ENCODE measurements around the gene AMH.
A peak's percentile ranks its signal among the peaks of the same experiment; 100 is the strongest.

AMH gene

DNA sequence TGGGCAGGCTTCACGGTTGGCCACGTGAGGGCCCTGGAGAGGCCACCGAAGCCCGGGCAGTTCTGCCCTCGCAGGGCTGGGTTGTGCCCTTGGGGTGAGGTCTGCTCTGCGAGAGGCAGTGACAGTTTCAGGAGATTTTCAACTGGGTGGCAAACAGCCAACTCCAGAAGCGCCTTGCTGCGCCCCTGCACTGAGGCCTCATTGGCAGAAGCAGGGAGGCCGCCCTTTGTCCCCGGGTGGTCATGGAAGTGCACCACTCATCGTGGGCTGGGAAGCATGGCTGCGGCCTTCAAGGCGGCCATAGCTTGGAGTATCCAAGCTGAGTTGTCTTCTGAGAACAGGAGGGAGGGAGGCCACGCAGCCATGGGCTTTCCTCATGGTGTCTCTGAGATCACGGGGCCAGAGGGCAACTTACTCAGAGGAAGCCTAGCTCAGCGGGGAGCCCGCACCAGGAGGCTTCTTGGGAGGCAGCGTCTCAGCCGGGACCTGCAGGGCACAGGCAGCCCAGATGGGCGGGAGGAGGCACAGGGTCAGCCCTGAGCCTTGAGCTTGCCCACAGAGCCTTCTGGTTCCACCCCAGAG is 27.8 kb upstream of the AMH start:
- peak; percentile 12 for DNase-seq (ENCODE audit: low read depth)

DNA sequence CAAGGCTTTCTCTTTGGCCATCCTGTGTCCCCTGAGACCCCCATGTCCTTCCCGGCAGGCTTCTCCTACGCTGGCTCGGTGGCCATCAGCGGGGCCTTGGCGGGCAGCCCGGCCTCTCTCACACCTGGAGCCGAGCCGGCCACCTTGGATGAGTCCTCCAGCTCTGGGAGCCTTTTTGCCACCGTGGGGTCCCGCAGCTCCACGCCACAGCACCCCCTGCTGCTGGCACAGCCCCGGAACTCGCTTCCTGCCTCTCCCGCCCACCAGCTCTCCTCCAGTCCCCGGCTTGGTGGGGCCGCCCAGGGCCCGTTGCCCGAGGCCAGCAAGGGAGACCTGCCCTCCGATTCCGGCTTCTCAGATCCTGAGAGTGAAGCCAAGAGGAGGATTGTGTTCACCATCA is 27.2 kb upstream of the AMH start:
- DNase-seq (ENCODE audit: low read depth) = no peak

DNA sequence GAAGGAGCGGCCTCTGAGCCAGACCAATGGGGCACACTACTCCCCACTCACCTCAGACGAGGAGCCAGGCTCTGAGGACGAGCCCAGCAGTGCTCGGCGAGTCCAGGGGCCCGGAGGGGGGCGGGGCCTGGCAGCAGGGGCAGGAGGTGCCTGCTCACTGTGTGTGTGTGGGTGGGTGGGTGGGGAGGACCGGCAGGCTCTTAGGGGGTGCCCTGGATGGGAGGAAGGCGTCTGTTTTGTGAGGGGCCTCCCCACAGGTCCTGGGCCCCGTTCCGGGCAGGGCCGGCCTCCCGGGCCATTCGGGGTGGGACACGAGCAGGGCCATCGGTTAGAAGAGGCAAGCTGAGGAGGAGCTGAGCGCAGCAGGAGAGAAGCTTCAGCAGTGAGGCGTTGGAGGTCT is 25.7 kb upstream of the AMH start:
- DNase-seq (ENCODE audit: low read depth) = no peak

DNA sequence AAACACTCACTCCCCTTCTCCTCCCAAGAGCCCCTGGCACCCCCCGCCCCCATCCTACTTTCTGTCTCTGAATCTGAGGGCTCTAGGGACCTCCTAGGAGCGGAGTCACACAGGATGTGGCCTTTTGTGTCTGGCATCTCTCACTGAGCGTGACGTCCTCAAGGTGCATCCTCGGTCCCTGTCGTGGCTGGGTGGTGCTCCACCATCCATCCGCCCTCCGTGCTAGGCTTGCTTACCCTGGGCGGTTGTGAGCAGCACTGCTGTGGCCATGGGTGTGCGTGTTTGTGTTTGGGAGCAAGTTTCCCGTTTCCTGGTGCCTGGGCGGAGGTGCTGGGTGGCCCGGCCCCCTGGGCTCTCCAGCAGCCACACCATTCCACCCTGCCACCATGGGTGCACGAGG is 25.2 kb upstream of the AMH start:
- DNase-seq (ENCODE audit: low read depth) = no peak

DNA sequence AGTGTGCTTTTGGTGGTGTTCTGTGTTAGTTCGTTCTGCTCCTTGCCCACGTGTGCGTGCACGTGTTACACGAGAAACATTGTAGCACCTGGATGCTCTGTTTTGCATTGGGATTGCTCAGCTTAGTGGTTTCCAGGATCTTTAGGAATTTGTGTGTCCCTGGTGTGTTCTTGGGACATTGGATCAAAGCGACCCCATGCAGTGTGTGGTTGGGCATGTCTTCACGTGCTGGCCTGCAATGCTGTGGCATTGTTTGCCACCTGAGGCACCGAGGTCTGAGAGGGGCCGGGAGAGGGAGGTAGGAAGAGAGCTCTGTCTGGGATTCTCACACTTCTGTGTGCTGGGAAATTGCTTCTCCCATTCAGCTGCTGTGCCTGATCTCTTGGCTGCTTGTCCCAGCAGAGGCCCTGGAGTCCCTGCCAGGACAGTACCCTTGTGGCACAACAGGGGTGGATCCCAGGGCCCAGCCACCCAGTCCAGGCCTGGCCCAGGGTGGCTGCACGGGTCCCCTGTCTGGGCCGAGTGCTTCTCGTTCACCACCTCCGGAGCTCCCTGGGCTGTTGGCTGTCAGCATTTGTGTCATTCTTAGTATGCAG is 24.3 kb upstream of the AMH start:
- DNase-seq (ENCODE audit: low read depth) = no peak

DNA sequence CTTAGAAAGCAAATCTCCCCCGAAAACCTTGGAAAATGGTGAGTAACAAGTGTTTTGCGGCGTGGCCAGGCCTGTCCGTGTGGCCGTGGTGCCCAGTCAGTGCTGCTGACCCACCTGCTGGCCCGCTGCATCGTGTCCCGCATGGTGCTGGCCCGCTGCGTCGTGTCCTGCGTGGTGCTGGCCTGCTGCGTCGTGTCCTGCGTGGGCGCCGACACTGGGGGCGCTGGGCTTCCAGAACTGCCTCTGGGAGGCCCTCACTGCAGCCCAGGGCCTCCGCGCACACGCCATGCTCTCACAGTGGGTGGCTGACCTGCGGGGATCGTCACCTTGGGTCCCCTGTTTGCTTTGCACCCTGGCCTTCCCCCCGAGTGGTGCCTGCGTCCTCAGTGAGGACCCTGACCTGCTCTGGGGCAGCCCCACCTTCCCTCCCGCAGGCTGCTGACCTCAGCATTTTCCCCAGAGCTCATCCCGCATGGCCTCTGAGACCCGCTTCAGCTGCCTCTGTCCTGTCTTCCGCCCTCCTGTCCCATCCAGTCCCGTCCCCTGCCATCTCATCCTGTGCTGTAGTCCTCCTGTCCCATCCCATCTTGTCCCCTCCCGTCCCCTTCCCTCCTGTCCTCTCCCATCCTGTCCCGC is 23.6 kb upstream of the AMH start:
- no peak for DNase-seq (ENCODE audit: low read depth)

DNA sequence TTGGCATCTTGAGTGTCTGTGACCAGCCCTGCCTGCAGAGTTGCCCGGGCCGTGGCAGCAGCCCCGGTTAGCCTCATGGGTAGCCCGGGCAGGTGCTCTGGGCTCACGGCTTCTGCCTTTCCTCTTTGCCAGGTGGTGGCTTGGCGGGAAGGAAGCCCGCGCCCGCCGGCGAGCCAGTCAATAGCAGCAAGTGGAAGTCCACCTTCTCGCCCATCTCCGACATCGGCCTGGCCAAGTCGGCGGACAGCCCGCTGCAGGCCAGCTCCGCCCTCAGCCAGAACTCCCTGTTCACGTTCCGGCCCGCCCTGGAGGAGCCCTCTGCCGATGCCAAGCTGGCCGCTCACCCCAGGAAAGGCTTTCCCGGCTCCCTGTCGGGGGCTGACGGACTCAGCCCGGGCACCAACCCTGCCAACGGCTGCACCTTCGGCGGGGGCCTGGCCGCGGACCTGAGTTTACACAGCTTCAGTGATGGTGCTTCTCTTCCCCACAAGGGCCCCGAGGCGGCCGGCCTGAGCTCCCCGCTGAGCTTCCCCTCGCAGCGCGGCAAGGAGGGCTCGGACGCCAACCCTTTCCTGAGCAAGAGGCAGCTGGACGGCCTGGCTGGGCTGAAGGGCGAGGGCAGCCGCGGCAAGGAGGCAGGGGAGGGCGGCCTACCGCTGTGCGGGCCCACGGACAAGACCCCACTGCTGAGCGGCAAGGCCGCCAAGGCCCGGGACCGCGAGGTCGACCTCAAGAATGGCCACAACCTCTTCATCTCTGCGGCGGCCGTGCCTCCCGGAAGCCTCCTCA is 22.9 kb upstream of the AMH start:
- DNase-seq (ENCODE audit: low read depth) = no peak

DNA sequence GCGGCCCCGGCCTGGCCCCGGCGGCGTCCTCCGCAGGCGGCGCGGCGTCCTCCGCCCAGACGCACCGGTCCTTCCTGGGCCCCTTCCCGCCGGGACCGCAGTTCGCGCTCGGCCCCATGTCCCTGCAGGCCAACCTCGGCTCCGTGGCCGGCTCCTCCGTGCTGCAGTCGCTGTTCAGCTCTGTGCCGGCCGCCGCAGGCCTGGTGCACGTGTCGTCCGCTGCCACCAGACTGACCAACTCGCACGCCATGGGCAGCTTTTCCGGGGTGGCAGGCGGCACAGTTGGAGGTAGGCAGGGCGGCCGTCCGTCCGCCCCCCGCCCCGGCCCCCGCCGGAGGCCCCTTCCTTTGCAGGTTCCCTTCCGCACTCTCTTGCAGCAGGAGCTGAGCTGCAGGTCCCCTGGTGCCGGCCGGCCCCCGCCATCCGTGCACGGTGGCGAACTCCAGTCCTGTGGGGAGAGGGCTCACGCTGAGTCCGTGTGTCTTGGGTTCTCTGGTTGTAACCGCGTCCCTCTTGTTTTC is 22.2 kb upstream of the AMH start:
- no peak for DNase-seq (ENCODE audit: low read depth)

DNA sequence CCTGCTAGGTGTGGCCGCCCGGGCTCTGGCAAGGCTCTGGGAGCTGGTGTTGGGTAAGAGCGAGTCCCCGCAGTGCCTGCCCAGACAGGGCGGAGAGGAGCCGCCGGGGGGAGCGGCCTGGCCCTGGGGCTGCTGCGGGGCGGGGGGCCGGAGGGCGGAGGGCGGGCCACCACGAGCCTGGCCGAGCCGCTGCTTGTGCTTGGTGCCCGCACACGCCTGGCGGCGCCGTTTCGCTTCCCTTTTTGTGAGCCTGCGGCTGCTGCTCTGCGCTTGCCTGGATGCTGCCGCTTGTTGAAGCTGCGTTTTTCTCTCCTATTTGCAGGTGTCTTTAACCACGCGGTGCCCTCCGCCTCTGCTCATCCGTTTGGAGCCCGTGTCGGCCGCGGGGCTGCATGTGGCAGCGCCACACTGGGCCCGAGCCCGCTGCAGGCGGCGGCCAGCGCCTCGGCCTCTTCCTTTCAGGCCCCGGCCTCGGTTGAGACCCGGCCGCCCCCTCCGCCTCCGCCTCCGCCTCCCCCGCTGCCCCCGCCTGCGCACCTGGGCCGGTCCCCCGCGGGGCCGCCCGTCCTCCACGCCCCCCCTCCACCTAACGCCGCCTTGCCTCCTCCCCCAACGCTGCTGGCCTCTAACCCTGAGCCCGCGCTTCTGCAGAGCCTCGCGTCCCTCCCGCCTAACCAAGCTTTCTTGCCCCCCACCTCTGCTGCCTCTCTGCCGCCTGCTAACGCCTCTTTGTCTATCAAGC is 21.5 kb upstream of the AMH start:
- DNase-seq (ENCODE audit: low read depth) = no peak

DNA sequence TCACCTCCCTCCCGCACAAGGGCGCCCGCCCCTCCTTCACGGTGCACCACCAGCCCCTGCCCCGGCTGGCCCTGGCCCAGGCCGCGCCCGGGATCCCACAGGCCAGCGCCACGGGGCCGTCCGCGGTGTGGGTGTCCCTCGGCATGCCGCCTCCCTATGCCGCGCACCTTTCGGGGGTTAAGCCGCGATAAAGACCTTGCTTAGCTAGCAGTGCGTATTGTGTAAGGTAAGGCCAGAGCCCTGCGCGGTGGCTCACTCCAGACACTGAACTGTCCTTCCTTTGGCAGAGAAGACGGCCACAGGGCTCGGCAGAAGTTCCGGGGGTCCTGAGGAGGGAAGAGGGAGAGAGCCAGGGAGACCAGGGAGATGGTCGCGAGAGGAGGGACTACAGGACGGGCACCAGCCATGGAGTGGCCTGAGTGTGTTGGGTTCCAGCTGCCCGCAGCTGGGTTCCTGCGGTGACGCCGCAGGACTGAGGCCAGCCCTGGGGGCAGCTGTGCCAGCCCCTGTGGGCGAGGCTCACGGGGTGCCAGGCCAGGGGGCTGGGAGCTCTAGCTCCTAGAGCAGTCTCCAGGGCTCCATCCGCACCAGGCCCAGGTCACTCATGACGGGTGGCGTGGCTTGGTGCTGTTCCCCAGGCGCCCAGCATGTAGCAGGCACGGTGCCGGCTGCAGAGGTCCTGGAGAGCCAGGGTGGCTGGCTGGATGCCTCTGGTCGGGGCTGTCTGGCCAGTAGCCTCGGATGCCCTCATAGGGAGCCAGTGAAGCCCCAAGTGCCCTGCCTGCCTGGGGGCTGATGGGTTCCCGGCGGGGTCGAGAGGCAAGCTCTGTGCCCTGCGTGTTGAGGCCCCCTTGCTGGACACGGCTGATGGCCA is 20.7 kb upstream of the AMH start:
- no peak for DNase-seq (ENCODE audit: low read depth)

DNA sequence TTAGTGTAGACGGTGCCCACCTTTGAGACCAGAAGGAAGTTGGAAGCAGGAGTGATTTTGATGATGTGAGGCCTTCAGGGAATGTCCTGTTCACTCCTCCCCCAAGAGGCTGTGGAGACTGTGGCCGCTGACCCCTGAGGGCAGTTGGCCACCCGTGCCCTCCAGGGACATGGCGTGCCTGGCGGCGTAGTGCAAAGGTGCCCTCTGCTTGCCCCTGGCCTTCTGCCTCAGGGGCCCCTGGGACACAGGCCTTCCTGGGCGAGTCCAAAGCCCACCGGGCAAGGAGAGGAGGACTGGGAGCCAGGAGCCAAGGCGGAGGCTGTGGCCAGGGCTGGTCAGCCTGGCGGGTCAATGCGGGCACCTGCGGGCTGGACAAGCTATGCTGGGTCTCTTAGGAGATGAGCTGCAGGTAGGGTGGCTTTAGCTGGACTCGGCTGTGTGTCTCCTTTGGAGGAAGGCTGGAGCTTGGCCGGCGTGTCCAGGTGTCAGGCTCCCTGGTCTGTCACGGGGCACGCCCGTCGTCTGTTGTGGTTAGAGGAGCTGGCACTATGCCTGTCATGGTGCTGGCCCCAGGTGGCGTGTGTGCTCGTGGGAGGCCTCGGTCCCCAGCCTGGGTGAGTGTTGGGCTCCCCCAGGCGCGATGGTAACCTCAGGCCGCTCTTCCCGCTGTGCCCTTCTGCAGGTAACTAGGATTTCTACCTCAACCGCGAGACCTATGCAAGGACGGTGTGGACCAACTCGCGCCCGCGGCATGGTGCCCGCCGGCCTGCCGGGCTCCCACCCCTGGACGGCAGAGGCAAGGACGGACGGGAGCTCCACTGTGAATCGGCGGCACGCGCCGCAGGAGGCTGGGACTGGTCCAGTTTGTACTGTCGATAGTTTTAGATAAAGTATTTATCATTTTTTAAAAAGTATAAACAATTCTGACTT is 19.8 kb upstream of the AMH start:
- DNase-seq (ENCODE audit: low read depth) = no peak

DNA sequence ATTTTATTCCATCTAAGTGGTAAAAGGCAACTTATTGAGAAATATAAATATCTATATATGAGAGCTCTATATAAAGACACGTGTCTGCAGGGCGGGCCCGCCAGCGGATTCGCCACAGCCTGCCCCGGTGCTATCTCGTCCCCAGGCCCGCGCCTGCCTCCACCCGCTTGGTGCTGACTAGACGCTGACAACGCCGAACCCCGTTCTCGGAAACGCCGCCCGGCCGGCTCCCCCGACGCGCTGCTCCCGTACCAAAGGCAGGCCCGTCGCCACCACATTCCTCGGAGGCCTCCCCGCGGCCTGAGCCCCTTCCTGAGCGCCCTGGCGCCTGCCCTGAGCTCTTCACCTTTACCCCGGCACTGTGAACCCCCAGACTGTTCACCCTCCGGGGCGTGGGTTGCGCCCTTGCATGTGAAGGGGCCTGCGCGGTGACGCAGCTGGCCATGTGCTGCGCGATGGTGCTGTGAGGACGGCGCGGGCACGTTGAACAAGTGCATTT is 19.0 kb upstream of the AMH start:
- no peak for DNase-seq (ENCODE audit: low read depth)

DNA sequence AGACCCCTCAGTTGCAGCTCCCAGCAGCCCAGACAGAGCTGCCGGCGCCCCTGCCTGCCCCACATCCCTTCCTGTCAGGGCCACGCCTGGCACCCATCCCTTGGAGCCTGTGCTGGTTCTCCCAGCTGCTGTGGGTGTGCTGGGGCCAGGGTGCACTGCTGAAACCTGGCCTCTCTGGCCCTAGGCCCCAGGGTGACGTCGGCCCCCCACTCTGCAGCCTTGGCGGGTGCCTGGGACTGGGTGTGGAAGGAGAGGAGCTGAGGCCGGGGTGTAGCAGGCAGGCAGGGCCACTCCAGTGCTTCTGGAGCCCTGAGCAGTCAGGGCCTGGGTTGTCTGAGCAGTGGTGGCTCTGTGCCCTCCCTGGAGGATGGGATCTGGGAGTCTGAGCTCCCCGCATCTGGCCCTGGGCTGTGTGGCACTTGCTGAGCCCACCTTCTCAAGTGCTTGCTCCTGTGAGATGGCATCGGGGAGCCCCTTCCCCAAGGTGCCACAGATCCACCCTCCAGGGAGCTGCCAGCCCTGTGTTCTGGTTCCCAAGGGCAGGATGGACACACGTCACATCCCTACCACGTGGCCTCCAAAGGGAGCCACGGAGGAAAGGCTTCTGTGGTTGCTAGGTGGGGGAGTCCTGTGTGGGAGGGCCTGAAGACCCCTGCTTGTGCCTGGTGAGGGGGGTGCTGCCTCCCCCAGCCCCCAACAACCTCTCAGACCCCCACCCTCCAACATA is 18.2 kb upstream of the AMH start:
- no peak for DNase-seq (ENCODE audit: low read depth)

DNA sequence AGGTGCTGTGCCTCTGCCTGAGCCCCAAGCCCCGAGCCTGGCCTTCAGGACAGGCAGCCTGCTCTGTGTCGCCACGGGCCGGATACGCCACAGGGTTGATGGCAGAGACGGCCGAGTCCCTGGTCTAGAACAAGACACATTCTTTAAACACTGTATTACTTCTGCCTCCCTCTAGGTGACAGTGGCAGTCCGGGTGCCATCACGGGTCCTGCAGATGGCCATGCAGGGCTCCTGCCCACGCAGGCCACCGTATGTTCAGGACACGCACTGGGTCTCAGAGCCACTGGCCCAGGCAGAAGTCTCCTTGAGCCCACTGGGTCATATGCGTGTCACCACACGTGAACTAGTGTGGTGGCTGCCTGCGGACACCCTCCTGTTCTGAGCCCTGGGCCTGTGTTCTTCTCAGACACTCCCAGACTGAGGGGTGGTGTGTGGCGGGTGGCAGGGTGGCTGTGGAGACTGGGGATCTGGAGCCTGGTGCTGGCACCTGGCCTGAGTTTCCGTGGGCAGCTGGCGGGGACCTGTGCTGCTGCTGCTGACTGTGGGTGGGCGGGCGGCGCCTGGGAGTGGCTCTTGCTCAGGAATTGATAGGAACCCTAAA is 17.4 kb upstream of the AMH start:
- DNase-seq (ENCODE audit: low read depth) = no peak

DNA sequence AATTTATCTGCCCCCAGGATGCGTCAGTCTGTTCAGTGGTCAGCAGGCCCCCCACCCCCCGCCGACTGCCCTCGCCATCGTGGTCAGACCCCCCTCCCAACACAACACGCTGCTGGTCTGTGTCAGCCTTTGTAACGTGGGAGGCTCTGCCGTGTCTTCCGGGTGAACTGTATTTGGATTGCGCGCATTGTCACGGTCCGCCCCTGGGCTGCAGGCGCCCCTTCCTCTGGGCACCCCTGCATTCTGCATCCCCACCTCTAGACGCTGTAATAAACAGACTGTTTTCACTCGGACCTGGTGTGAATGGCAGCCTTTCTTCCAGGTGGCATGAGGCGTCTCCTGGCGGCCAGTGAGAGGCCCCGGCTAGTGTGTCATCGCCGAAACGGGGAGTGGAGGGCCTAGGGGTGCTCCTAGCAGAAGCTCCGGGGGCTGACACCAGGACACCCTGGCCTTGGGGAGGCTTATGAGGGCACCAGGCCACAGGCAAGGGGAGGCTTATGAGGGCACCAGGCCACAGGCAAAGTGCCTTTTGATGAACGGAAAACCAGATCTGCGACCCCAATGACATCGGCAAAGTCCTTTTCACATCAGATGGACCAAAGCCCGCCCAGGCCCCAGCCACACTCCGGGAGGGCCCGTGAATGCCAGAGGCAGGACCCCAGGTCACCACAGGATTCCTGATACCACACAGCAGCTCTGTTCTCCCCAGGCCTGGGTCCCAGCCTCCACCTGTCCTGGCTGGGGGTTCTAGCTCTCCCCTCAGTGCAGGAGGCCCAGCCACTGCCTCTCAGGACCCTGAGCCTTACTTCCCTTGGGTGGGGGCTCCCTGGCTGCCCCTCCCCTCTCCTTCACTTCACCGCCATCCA is 16.6 kb upstream of the AMH start:
- no peak for DNase-seq (ENCODE audit: low read depth)

DNA sequence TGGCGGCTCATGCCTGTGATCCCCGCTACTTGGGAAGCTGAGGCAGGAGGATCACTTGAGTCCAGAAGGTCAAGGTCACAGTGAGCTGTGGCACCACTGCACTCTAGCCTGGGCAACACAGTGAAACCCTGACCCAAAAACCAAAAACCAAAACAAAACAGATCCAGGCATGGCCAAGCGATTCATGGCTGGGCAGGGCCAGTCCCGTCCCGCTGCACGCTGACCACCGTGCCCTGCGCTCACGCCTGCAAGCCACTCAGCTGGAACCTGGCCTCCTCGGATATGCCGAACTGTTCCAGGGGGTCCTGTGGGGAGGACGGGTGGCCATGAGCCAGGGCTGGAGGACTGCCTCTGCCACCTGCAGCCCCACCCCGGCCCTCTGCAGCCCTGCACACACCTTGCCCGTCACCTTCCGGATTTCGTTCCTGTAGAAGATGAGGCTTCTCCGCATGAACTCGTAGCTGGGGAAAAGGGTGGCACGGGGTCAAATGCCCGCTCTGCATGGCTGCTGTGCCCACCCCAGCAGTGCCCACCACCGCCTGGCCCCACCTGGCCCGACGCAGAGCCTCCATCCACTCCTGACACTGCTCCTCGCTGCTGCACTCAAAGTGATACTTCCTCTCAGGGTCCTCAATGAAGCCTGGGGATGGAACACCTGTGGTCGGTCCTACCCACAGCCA is 15.4 kb upstream of the AMH start:
- DNase-seq (ENCODE audit: low read depth) = no peak

DNA sequence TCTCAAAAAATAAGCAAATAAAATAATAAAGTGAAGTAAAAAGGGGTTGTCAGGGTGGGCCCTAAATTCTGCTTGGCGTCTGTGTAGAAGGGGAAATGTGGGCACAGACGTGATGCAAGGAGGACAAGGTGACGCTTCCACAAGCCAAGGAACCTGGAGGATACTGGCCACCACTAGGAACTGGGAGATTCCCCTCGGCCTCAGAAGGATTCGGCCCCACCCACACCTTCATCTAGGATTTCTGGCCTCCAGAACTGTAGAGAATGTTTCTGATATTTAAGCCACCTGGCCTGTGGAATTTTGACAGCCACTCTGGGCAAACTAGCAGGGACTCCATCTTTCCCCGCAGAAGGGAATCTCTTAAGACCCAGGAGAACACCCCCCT is 14.1 kb upstream of the AMH start:
- no peak for DNase-seq (ENCODE audit: low read depth)
